GM18526 (cell line): ENCODE results near the gene STYXL1.

Experiments used
- POLR2A ChIP-seq: IDR thresholded peaks from 3 replicates; pipeline ENCODE4 v1.6.1; 2011; ENCODE audit not compliant: insufficient read length; ENCODE audit errors: extremely low read depth

Gene STYXL1

DNA sequence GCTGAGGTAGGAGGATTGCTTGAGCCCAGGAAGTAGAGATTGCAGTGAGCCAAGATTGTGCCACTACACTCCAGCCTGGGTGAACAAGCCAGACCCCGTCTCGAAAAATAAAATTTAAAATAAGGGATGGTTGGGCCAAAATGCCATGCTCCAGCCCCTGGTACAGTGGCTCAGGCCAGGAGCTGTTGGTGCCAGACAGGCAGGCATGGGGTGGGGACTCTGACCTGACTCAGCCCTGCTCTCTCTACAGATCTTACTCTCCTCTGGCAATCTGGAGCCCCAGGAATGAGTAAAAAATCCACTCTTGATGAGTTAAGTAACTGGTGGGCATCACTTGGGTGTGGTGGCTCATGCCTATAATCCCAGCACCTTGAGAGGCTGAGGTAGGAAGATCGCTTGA lies 45.0 kb downstream of the STYXL1 start:
- TF ChIP-seq POLR2A: no peak

DNA sequence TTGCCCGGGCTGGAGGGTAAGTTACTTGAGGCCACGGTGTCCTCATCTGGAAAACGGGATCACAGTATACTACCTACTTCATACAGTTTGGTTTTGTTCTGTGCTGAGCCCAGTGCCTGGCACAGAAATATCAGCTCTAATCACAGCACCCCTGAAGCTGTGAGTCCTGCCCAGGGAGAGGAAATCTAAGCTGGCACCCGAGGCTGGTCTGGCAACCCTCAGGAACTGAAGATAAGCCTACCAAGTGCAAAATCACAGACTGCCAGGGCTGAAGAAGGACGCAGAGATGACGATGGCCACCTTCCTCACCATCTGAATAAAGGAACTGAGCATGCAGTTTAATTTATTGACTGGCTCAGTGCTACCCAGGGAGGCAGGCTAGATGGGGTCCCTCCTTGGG lies 45.7 kb downstream of the STYXL1 start:
- TF ChIP-seq POLR2A: no peak

DNA sequence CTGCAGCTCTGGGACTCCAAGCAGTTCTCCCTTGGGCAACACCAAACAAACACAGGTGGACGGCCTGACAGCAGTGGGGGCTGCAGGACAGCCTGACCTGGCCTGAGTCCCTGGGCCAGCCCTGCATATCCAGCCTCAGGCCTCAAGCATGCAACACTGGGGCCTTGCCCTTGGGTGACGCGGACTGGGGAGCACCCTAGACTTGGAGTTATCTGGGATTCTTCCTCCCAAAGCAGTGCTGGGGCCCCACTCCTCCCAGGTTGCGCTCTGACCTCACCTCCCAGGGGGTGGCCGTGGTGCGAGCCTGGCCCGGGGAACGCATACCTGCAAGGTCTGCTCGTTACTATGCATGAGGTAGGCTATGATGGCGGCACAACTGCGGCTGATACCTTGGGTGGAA lies 47.2 kb downstream of the STYXL1 start:
- TF ChIP-seq POLR2A: no peak

DNA sequence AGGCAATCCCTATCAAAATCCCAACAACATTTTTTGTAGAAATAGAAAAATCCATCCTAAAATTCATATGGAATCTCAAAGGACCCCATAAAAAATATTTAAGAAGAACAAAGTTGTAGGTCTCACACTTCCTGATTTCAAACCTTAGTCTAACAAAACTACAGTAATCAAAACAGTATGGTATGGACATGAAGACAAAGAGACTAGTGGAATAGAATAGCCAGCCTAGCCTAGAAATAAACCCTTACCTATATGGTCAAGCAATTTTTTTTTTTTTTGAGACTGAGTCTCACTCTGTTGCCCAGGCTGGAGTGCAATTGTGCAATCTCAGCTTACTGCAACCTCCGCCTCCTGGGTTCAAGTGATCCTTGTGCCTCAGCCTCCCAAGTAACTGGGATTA lies 49.8 kb downstream of the STYXL1 start:
- TF ChIP-seq POLR2A: no peak

DNA sequence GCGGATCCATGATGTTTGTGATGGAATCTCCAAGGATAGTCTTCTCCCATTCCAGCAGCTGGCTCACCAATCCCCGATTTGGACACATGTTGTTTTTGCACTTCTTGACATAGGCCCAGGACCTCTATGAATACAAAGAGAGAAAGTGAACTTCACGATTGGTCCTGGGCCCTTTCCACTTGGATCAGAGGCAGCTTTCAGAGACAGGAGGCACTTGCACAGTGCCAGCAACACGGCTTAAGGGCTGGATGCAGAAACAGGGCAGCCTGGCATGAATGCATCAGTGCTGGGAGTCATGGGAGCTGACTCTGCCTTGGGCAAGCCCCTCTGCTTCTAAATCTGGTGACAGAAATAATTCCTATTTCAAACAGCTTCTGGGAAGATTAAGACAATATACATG lies 51.3 kb downstream of the STYXL1 start:
- no peak for TF ChIP-seq POLR2A

DNA sequence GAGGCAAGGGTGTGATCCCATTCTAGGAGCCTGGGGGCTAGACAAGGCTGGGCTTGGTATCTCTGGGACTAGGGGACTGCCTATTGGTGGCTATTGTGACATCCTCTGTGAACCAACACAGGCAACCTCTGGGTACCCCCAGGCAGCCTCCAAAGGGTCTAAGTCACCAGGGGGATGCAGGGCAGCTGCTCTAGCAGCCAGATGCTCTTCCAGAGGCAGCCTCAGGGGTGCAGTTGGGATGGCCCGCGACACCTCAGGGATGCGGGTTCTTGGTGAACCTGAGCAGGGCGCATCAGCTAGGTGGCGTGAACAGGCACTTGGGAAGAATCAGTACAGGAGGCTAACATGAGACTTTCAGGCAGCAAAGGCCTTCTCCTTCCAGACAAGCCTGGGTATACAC lies 51.8 kb downstream of the STYXL1 start:
- TF ChIP-seq POLR2A: no peak

DNA sequence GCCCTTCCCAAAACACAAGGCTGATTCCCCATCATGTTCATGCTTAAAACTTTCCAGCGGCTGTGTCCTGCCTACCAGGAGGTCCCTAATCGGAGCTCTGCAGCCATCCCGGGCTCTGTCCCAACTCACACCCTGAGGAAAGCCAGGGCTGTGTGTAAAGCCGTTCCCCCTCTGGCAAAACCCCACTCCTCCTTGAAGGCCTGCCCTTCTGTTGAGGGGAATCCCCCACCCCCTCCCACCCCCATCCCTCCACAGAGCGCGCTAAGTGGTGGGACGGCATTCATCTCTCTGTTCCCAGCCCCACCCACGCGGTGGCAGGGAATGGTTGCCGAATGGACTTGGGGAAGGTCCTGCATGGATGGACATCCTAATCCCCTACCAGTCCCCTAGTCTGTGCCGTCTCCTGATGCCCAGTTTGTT lies 52.7 kb downstream of the STYXL1 start:
- TF ChIP-seq POLR2A: no peak

DNA sequence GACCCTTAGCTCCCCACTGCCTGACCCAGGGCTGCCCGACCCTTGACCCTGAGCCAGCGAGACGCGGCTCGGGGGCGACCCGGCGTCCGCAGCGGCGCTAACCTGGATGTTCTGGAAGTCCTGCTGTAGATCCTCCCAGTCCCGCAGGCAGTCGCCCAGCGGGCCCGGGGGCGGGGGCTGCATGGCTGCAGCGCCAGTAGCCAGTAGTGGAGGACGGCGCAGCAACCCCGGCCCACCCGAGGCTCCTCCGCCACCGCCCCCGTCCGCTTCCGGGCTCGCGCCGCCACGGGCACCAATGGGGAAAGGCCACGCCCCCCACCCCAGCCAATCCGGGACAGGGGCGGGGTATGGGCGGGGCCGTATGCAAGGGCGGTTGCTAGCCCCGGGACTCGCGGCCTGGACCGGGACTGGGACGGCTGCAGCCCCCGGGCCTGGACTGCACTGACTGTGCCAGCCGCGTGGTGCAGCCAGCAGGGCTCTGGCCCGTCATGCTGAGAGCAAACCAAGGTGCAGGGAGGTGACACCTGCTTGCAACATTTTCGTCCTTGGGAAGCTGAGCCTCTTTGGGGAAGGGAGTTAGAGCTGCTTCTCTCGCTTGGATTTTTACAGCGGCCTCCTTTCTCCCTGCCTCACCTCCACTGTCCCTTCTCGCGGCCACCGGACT lies 53.3 kb downstream of the STYXL1 start, which contains the start of gene TMEM120A:
TMEM120A (minus strand) TSS at position 208 of the 664 bp plus-strand sequence; CDS start at position 183, 25 bp downstream.
- peak; percentile 55 for TF ChIP-seq POLR2A

DNA sequence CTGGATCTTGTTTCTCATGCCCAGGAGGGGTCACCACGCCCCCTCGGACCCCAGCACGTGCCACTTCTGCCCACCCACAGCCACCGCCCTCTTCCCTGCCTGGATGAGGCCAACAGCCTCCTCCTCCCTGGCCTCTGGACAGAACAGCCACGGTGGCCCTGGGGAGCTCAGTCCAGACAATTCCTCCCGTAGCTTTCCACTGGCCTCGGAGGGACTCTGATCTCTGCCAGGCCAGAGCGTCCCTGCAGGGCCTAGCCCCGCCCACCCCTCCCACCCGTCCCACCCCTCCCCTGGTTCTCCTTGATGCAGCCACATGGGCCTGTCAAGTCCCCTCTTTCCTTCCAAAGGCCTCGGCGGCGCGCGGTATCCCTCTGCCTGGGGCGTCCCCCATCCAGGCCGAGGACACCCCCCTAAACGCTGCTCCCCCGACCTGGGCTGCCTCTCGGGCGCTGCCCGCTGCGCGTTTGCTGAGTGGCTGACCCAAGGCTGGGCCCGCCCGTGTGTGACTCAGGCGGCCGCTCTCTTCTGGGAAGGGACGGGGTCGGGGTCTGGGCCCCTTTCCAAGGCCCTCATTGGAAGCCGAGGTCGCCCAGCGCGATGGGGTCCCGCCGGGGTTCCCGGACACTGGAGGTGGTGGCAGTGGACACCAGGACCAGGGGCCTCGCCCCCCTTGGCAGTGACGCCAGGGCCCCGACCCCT lies 54.0 kb downstream of the STYXL1 start:
- TF ChIP-seq POLR2A: no peak

DNA sequence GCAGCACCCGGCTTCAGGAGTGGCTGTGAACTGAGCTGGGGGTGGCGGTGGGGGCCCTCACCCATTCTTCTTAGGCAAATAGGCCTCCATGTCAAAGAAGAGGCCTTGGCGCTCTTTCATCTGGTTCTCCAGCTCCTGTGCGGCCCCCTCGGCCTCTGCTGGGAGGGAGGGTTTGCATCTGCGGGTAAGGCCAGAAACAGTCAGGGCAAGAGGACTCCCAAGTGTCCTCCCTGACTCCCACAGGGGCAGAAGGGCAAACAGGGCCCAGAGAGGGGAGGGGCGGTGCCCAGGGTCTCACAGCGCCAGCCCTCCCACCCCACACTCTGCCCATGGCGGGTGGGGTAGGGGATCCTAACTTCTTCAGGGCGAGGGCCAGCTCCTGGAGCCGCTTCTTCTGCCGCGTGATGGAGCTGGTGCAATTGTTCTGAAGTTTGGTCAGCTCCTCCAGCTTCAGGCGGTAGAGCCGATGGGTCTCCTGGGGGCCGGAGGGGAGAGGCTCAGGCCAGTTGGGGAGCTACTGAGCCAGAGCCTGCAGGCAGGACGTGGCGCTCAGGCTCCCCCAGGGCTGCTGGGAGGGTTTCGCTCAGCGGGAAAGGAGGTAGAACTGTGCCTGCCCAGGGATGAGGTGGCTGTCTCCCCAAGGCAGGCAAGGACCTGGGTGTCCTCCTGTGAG lies 55.6 kb downstream of the STYXL1 start:
- no peak for TF ChIP-seq POLR2A

DNA sequence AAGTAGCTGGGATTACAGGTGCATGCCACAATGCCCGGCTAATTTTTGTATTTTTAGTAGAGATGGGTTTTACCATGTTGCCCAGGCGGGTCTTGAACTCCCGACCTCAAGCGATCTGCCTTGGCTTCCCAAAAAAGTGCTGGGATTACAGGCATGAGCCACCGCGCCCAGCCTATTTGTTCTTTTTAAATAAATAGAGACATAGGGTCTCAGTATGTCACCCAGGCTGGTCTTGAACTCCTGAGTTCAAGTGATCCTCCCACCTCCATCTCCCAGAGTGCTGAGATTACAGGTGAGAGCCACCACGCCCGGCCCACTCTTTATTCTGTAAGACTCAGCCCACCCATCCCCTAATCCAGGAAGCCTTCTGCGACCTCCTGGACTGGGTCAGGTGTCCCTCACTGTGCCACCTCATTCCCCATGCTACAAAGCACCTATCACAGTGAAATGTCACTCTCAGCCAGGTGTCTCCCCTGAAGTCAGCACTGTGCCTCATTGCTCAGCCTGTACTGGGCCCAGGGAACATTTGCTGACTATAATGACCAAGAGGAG lies 56.2 kb downstream of the STYXL1 start:
- TF ChIP-seq POLR2A: no peak

DNA sequence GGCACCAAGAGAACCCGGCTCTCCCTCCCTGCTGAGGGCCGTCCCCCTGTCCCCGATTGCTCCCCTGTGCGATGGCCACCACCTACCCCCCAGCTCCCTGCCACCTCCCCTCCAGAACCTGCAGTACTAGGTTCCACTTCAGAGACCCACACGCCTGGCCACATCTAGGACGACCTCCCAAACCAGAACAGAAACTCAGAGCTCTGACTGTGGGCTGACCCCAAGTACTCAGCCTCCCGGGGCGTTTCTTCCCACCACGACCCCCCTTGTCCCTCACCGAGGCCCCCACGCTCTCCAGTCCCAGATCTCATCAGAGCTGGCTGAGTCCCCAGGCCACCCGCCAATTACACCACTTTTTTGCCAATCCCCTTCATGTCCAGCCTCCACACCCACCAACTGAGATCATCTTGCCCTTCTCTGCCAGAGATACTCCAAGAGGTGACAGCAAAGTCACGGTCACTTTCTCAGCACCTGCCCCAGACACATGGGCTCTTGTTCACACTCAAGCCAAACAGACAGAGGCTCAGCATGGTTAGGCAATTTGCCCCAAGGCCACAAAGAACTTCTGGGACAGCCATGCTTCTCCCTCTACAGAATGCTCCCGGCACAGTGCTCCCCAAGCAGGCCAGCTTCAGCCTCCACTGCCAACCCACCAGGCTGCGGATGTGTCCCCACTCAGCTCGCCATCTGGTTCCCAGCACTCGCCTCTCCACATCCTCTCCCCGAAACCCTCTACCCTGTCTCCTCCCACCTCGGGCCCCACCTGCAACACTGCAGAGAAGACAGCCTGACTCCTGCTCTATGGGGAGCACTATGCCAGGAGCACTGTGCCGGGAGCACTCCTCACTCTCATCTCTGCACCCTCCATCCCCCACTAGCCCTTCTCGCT lies 58.1 kb downstream of the STYXL1 start:
- TF ChIP-seq POLR2A: no peak

DNA sequence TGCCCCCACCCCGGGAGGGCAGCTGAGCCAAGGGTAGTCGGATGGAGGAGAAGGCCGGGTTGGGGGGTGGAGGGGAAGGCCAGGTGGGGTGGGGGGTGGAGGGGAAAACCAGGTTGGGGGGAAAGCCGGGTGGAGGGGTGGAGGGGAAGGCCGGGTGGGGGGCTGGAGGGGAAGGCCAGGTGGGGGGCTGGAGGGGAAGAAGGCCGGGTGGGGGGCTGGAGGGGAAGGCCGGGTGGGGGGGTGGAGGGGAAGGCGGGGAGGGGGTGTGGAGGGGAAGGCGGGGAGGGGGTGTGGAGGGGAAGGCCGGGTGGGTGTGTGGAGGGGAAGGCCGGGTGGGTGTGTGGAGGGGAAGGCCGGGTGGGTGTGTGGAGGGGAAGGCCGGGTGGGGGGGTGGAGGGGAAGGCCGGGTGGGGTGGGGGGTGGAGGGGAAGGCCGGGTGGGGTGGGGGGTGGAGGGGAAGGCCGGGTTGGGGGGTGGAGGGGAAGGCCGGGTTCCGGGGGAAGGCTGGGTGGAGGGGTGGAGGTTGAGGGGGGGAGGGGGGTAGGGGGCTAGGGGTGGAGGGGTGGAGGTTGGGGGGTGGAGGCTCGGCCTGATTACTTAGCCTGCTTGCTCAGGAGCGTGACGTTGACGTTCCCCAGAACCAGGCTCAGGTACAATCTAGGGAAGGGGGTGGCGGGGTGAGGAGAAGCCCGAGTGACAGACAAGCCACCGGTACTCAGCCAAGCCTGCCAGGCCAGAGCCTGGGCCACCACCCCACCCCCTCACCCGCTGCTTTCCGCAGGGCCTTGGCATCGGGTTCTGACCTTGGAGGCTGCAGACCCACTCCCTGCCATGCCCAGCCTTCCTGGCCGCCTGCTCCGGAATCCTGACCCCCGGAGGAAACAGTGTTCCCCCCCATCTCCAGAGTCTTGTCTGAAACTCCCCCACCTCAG lies 59.0 kb downstream of the STYXL1 start:
- TF ChIP-seq POLR2A: no peak
